Natural killer cell (primary cell): ENCODE data around the gene EXOSC5. TPM values are rescaled to one million over a fixed set of nuclear protein-coding genes. Genes with fewer than 3 reads are reported as not detected.

Experiments used
- ATAC-seq, 3 donors: fragments of 150-1000 bp in 2 of 3; fragments of 200-7000 bp in 1 of 3; cut with Tn5 transposase; 1 replicate in 1 of 3; 2 replicates in 2 of 3; pipeline ENCODE4 v1.10.0; 2021; ENCODE audit warnings: mild to moderate bottlenecking in 2 of 3, moderate library complexity in 2 of 3
- DNase-seq, 2 donors: peaks; one replicate each; pipeline versions ENCODE4 v3.0.0 to v3.0.0-alpha.2; 2013 to 2021; ENCODE audit warnings: mixed read lengths in 1 of 2
- H3K27ac ChIP-seq: one replicate; pipeline ENCODE4 v1.5.1; 2013; ENCODE audit warnings: mild to moderate bottlenecking, low read length
- H3K27me3 ChIP-seq: one replicate; pipeline ENCODE4 v1.6.1; 2013; ENCODE audit warnings: low read length; ENCODE audit not compliant: control insufficient read depth, insufficient read depth
- H3K36me3 ChIP-seq: one replicate; pipeline ENCODE4 v1.6.1; 2013; ENCODE audit warnings: low read length; ENCODE audit not compliant: control insufficient read depth, insufficient read depth
- H3K4me1 ChIP-seq: one replicate; pipeline ENCODE4 v1.6.1; 2013; ENCODE audit warnings: low read length; ENCODE audit not compliant: control insufficient read depth, insufficient read depth
- H3K4me3 ChIP-seq: one replicate; pipeline ENCODE4 v1.5.1; 2013; ENCODE audit warnings: low read length
- H3K9me3 ChIP-seq: one replicate; pipeline ENCODE4 v1.6.1; 2013; ENCODE audit warnings: low read length; ENCODE audit not compliant: control insufficient read depth, insufficient read depth
- H3K27ac Mint-ChIP-seq, 2 donors: one replicate each; pipeline ENCODE4 v1.8.0; 2022; ENCODE audit warnings: mild to moderate bottlenecking in 2 of 2, mixed read lengths in 2 of 2, moderate library complexity in 1 of 2
- H3K27me3 Mint-ChIP-seq, 2 donors: one replicate each; pipeline ENCODE4 v1.8.0; 2022; ENCODE audit warnings: low read depth in 2 of 2, mixed read lengths in 2 of 2
- H3K36me3 Mint-ChIP-seq: one replicate; pipeline ENCODE4 v1.8.0; 2022; ENCODE audit warnings: mixed read lengths
- H3K4me1 Mint-ChIP-seq, 2 donors: one replicate each; pipeline ENCODE4 v1.8.0; 2022; ENCODE audit warnings: mixed read lengths in 2 of 2
- H3K4me3 Mint-ChIP-seq: one replicate; pipeline ENCODE4 v1.8.0; 2022; ENCODE audit warnings: mild to moderate bottlenecking, moderate library complexity, mixed read lengths
- H3K9me3 Mint-ChIP-seq, 2 donors: one replicate each; pipeline ENCODE4 v1.8.0; 2022; ENCODE audit warnings: mixed read lengths in 2 of 2
- WGBS: methylation state at CpG from one replicate; pipeline ENCODE4 v1.1.7; 2013; ENCODE audit warnings: missing lambda C conversion rate; ENCODE audit not compliant: insufficient coverage; 5-methylcytosine and 5-hydroxymethylcytosine counted together
- intact Hi-C: fragments of 100-400 bp; cut with micrococcal nuclease; formaldehyde crosslinking; loops from one replicate; pipeline ENCODE4 v1.14.2; 2022
- total RNA-seq, 4 donors: library from RNA; stranded (reverse); fragments of 120-200 nt in 1 of 4; gene quantifications; one replicate each; pipeline versions ENCODE4 v1.2.3 to v1.2.4, GENCODE V29; 2013 to 2022
- TF ChIP-seq, protein P1 (sequence below): fragments of 200-600 bp; IDR thresholded peaks from one replicate; pipeline ENCODE4 v1.8.0; 2022; ENCODE audit warnings: antibody characterized with exemption

Gene EXOSC5
- total RNA-seq, 3 donors from 2014 or later (not counting 1 experiment from before 2014, with no cell fraction given): 9.0 to 11.6 (median 9.5) TPM

DNA sequence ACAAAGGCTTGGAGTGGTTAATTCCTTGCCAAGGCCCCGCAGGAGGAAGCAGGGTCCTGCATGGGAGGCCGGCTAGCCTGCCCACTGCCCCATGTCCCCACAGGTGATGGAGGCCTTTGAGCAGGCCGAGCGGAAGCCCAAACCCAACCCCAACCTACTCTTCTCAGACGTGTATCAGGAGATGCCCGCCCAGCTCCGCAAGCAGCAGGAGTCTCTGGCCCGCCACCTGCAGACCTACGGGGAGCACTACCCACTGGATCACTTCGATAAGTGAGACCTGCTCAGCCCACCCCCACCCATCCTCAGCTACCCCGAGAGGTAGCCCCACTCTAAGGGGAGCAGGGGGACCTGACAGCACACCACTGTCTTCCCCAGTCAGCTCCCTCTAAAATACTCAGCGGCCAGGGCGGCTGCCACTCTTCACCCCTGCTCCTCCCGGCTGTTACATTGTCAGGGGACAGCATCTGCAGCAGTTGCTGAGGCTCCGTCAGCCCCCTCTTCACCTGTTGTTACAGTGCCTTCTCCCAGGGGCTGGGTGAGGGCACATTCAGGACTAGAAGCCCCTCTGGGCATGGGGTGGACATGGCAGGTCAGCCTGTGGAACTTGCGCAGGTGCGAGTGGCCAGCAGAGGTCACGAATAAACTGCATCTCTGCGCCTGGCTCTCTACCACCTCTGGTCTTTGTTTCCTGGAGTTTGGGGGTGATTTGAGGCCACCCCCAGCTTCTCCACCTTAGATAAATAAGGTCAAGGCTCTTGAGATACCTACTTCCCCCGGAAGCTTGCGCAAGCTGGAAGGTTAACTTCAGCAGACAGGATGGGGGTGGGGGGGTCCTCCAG is 27.4 kb upstream of the EXOSC5 start:
- 85% methylated on average over 19 of the region's 21 CpGs for WGBS
- no peaks in the 10 kb centered on the region for H3K36me3 Mint-ChIP-seq
- H3K4me3 ChIP-seq: no peak overlapping the region
- TF ChIP-seq, protein P1, sequence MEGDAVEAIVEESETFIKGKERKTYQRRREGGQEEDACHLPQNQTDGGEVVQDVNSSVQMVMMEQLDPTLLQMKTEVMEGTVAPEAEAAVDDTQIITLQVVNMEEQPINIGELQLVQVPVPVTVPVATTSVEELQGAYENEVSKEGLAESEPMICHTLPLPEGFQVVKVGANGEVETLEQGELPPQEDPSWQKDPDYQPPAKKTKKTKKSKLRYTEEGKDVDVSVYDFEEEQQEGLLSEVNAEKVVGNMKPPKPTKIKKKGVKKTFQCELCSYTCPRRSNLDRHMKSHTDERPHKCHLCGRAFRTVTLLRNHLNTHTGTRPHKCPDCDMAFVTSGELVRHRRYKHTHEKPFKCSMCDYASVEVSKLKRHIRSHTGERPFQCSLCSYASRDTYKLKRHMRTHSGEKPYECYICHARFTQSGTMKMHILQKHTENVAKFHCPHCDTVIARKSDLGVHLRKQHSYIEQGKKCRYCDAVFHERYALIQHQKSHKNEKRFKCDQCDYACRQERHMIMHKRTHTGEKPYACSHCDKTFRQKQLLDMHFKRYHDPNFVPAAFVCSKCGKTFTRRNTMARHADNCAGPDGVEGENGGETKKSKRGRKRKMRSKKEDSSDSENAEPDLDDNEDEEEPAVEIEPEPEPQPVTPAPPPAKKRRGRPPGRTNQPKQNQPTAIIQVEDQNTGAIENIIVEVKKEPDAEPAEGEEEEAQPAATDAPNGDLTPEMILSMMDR: no peak
- H3K4me1 ChIP-seq: peaks cover 66% of the 10 kb centered on the region
- no peak overlapping the region for H3K27ac ChIP-seq
- no peaks in the 10 kb centered on the region for H3K27me3 Mint-ChIP-seq
- H3K4me1 Mint-ChIP-seq: peaks cover 10 to 33% of the 10 kb centered on the region in 2 donors
- H3K36me3 ChIP-seq: peaks cover 39% of the 10 kb centered on the region
- H3K9me3 ChIP-seq: no peaks in the 10 kb centered on the region
- ATAC-seq: no peak
- DNase-seq: no peak
- H3K27ac Mint-ChIP-seq: peak overlapping the region in 1 of 2 donors; percentile 16
- intact Hi-C loops: no loop called here
- H3K9me3 Mint-ChIP-seq: no peaks in the 10 kb centered on the region
- H3K4me3 Mint-ChIP-seq: no peak overlapping the region
- H3K27me3 ChIP-seq: no peaks in the 10 kb centered on the region

DNA sequence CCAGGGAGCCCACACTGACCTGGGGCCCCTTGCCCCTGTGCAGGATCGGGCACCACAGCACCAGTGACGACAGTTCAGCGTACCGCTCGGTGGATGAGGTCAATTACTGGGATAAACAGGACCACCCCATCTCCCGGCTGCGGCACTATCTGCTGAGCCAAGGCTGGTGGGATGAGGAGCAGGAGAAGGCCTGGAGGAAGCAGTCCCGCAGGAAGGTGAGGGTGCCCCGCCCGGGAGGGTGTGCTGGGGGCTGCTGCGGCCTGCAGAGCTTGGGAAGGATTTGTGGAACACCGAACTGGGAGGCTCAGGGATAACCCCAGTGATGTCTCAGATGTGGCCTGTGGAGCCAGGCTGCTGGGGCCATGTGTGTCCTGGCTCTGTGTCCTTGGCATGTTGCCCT is 25.8 kb upstream of the EXOSC5 start:
- Mint-ChIP-seq H3K27ac (no peak overlapping the region), H3K4me1 (peaks cover 5 to 24% of the 10 kb centered on the region in 2 donors), H3K27me3 (no peaks in the 10 kb centered on the region), H3K9me3 (no peaks in the 10 kb centered on the region), H3K4me3 (no peak overlapping the region), H3K36me3 (no peaks in the 10 kb centered on the region)
- H3K4me3 ChIP-seq: no peak overlapping the region
- no peak overlapping the region for H3K27ac ChIP-seq
- H3K27me3 ChIP-seq: no peaks in the 10 kb centered on the region
- peaks cover 51% of the 10 kb centered on the region for H3K36me3 ChIP-seq
- intact Hi-C loops: no loop called here
- peaks cover 51% of the 10 kb centered on the region for H3K4me1 ChIP-seq
- ATAC-seq: no peak
- TF ChIP-seq, protein P1: no peak
- 97% methylated on average over 12 of the region's 12 CpGs for WGBS
- no peaks in the 10 kb centered on the region for H3K9me3 ChIP-seq
- no peak for DNase-seq

DNA sequence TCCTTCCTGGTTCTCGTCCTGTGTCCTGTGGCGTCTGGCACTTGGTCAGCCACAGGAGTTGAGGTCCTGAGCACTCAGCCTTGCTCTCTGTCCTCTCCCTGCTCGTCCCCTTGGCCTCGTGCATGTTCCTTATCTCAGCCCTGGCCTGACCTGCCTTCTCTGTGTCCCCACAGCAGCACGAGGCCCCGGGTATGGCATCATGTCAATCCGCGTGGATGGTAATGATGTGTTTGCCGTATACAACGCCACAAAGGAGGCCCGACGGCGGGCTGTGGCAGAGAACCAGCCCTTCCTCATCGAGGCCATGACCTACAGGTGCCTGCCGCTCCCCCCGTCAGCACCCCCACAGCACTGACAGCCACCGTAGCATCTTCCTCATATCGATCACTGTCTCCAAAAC is 25.3 kb upstream of the EXOSC5 start:
- no peaks in the 10 kb centered on the region for H3K36me3 Mint-ChIP-seq
- no peak overlapping the region for H3K27ac ChIP-seq
- H3K27ac Mint-ChIP-seq: no peak overlapping the region
- no peak overlapping the region for H3K4me3 Mint-ChIP-seq
- H3K9me3 Mint-ChIP-seq: no peaks in the 10 kb centered on the region
- H3K36me3 ChIP-seq: peaks cover 51% of the 10 kb centered on the region
- H3K4me3 ChIP-seq: no peak overlapping the region
- no peaks in the 10 kb centered on the region for H3K27me3 ChIP-seq
- H3K4me1 Mint-ChIP-seq: peaks cover 5 to 19% of the 10 kb centered on the region in 2 donors
- DNase-seq (no peak), ATAC-seq (no peak)
- H3K9me3 ChIP-seq: no peaks in the 10 kb centered on the region
- TF ChIP-seq, protein P1: no peak
- H3K4me1 ChIP-seq: peaks cover 46% of the 10 kb centered on the region
- H3K27me3 Mint-ChIP-seq: no peaks in the 10 kb centered on the region
- WGBS: 92% methylated on average over 18 of the region's 18 CpGs
- intact Hi-C loops: no loop called here
